Cerebellar cortex (tissue), 1 donor: ENCODE data around the gene ISM1.

Source experiments
- DNase-seq: peaks from one replicate; pipeline ENCODE4 v3.0.0-alpha.2; 2015; ENCODE audit warnings: low spot score

The ISM1 gene

DNA sequence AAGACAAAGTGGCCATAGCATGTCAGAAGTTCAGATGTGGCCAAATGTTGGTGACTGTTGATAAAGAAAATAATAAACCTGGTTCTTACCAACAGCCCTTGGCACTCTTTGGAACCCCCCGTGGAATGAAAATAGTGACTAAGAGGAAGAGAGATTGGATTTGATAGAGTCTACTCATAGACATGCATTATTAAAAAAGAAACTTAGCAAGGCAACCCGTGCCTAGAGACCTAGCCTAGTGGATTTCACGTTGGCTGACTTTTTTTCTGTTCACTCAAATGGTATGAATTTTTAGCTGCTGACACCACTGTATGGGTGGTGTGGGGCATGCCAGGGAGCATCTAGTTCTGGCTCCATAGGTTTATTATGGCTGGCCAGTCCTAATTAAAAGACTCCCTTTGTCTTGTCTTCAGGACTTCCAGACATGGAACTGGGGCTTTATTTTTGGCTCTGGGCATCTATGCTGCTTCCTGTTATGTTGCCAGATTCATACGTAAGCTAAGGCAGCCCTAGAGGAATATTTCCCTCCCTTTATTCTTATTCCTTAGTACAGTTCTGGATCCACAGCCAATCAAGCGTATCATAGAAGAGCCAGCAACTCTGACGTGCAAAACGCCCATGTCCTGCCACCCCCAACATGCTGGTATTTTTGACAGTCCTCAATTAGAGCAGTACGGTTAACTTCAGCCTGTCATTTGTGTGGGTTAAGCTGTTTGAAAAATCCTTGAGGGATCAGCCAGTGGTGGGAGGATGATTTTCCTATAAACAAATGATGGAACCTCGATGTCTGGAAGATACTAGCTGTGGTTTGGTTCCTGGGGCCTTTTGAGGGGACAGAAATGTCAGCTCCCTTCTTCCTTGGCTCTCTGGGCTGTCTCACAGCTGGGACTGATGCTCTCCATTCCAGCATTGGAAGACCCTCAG, 127.5 kb downstream of the ISM1 start:
- no peak for DNase-seq

DNA sequence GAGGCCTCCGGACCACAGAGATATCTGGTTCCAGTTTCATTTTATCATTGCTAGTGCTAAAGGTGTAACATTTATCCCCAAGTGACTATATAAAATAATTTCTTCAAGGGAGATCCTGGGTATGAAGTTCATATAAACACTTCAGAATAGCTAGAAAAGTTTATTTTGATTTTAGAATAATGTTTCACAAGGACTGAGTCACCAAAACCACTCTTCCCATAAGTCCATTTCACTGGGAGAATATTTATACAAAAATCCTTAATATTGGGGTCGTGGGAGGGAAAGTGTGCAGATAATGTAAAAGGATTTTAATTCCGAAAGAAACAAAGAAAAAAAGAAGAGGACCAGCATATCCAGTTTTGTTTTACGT, 128.1 kb downstream of the ISM1 start:
- DNase-seq: no peak
